Muscle of leg (tissue), 11 donors: ENCODE results near the gene ABHD2. TPM values are rescaled to one million over a fixed set of nuclear protein-coding genes. Genes with fewer than 3 reads are reported as not detected.

Experiments used
- DNase-seq: peaks from one replicate; pipeline ENCODE4 v3.0.0; 2013
- H3K27ac ChIP-seq: one replicate; pipeline ENCODE4 v1.5.1; 2013; ENCODE audit warnings: mild to moderate bottlenecking, low read length, control low read depth
- H3K27me3 ChIP-seq: one replicate; pipeline ENCODE4 v1.6.1; 2013; ENCODE audit warnings: low read length; ENCODE audit not compliant: control insufficient read depth, insufficient read depth
- H3K36me3 ChIP-seq: one replicate; pipeline ENCODE4 v1.6.1; 2013; ENCODE audit warnings: low read length; ENCODE audit not compliant: control insufficient read depth, insufficient read depth
- H3K4me1 ChIP-seq: one replicate; pipeline ENCODE4 v1.6.1; 2013; ENCODE audit warnings: low read length; ENCODE audit not compliant: control insufficient read depth, insufficient read depth
- H3K4me3 ChIP-seq: one replicate; pipeline ENCODE4 v1.5.1; 2013; ENCODE audit warnings: low read length, control low read depth
- H3K9me3 ChIP-seq: replicated peaks from 2 replicates; pipeline ENCODE4 v1.6.1; 2013; ENCODE audit warnings: low read depth, low read length; ENCODE audit not compliant: control insufficient read depth
- WGBS: methylation state at CpG from one replicate; pipeline ENCODE4 v1.1.5; 2013; ENCODE audit warnings: missing lambda C conversion rate; ENCODE audit not compliant: insufficient coverage; 5-methylcytosine and 5-hydroxymethylcytosine counted together
- polyA plus RNA-seq, 8 donors: library from polyadenylated mRNA; unstranded; fragments of 120-200 nt; gene quantifications; one replicate each; pipeline versions ENCODE4 v1.2.1 to v1.2.3, GENCODE V29; 2013; ENCODE audit warnings: inconsistent platforms in 1 of 8, low replicate concordance in 1 of 8; ENCODE audit not compliant: insufficient read length in 8 of 8, insufficient read depth in 1 of 8
- total RNA-seq: library from RNA; stranded (reverse); fragments of 120-200 nt; gene quantifications from one replicate; pipeline ENCODE4 v1.2.4, GENCODE V29; 2013

The ABHD2 gene
- total and polyA plus RNA-seq, 9 donors: 15.2 to 29.6 (median 20.4) TPM

DNA sequence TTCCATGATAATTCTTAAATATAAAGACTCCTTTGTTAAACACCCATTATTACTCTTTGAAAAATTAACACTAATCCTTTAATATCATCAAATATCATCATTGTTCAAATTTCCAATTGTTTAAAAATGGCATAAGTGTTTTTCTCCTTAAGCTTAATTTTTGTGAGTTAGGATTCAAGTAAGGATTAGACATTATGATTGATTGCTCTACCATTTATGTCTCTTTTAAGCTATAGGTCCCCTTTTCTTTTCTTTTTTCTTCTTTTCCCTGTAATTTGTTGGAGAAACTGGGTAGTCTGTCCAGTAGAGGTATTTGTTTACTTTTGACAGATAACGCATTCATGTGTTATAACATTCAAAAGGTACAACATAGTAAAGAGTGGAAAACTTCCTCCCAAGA, 9.1 kb downstream of the ABHD2 start:
- H3K36me3 ChIP-seq: peaks cover 2% of the 10 kb centered on the region
- no peaks in the 10 kb centered on the region for H3K9me3 ChIP-seq
- H3K4me1 ChIP-seq: peaks cover 22% of the 10 kb centered on the region
- H3K27ac ChIP-seq: no peak overlapping the region
- DNase-seq: no peak
- H3K27me3 ChIP-seq: no peaks in the 10 kb centered on the region
- no peak overlapping the region for H3K4me3 ChIP-seq
- no CpG with 5 or more reads among the region's 1 CpG for WGBS

DNA sequence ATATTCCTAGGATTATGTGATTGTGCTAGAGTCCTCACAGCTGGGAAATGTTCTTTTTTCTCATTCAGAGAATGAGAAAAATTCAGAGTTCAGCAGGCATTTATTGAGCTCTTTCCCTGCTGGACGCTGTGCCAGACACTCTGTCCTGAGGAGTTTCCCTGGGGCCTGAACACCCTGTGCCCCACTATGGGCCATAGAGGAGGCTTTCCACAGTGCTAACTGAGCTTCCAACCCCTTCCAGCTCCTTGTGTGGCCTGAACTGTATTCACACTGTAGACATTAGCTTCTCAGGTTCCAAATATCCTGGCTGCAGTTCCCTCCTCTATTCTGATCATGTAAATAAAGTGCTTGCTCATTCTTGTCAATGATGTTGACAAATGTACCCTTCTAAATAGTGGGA, 10.0 kb downstream of the ABHD2 start:
- peaks cover 17% of the 10 kb centered on the region for H3K4me1 ChIP-seq
- WGBS: 29% methylated on average over 1 of the region's 1 CpG
- H3K36me3 ChIP-seq: peaks cover 6% of the 10 kb centered on the region
- DNase-seq: no peak
- H3K9me3 ChIP-seq: no peaks in the 10 kb centered on the region
- H3K4me3 ChIP-seq: no peak overlapping the region
- H3K27ac ChIP-seq: peak overlapping the region; percentile 59
- H3K27me3 ChIP-seq: no peaks in the 10 kb centered on the region

DNA sequence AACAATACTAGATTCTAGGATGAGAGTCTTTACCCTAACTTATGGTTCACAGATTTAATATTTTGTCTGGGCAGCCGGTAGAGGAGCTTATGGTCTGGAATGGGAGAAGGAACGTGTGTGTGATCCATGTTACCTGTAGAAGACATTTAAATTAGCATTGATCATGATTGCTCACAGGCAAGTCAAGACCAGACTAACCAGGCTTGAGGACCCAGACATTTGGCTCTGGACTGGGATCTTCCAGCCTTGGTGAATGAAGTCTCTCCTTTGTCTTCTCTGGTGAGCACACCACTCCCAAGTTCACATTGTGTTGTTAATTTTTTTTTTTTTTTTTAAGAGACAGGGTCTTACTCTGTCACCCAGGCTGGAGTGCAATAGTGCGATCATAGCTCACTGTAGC, 11.7 kb downstream of the ABHD2 start:
- no peaks in the 10 kb centered on the region for H3K27me3 ChIP-seq
- H3K36me3 ChIP-seq: peaks cover 13% of the 10 kb centered on the region
- H3K9me3 ChIP-seq: no peaks in the 10 kb centered on the region
- no peak overlapping the region for H3K4me3 ChIP-seq
- no peak for DNase-seq
- H3K4me1 ChIP-seq: peaks cover 27% of the 10 kb centered on the region
- H3K27ac ChIP-seq: no peak overlapping the region
- 100% methylated on average over 2 of the region's 3 CpGs for WGBS

DNA sequence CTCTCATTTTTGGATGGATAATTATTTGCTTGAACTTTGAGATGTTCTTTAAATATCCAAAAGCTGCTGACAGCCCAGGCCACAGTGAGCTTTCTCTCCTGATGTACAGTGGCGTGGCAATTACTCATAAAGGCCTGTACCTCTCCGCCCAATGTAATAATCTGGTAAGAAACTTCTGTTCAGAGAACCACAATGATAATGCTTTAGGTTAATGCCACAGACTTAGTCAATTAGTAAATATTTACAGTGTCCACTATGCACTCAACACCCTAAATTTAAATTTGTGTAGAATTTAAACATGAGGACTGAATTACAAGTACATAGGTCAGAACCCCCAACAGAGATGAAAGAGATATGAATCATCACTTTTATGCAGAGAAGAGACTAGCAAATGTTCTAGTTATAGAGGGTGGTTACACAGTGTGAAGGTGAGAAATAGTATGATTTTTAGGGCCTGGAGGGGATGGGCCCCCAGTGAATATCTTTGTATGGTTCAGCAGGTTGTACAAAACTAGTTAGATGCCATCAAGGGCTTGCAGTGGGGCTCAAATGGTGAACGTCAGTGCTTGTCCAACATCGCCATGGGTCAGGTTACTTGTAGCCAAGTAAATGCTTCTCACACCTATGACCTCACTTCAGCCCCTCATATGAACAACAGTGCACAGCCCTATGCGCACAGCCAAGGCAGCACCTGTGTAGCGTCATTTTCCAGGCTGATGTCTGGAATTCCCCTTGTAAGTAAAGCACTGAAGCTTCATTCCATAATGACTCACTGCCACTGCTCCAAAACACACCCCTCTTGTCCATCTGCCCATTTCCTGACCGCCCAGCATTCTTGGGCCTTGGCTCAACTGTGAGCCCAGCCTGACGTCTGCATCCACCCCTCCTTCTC, 13.3 kb downstream of the ABHD2 start:
- peaks cover 15% of the 10 kb centered on the region for H3K36me3 ChIP-seq
- peak; percentile 92 for DNase-seq
- H3K27me3 ChIP-seq: no peaks in the 10 kb centered on the region
- peaks cover 27% of the 10 kb centered on the region for H3K4me1 ChIP-seq
- WGBS: 42% methylated on average over 6 of the region's 8 CpGs
- H3K4me3 ChIP-seq: no peak overlapping the region
- H3K27ac ChIP-seq: peak overlapping the region; percentile 71
- no peaks in the 10 kb centered on the region for H3K9me3 ChIP-seq

DNA sequence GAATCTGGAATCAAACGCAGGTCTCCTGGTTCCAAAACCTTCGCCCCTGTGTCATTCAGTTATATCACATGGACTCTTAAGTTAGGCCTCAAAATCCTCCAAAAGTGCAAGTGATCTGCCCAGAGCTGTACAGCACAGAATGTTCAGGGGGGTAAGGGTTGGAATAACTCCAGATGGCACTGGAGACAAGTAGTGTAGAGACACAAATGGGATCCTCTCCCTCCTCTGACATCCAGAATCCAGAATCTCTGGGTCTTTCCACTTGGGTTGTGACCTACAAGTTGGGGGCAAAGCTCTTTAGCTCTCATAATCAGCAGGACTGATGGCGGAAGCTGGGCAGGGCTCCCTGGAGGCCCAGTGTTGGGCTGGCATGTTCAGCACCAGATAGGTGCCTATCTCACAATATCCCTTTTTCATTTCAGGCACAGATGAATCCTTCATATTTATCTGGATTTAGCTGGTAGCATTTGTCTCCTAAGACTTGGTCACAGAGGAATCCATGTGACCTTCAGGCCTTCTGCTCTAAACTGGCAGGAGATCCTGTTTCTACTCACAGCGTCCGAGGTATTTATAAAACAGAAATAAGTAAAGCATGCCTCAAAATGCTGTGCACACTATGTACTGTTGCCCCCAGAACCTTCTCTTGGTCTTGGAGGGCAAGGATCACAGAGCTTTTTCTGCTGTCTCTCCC, 15.4 kb downstream of the ABHD2 start:
- H3K4me3 ChIP-seq: no peak overlapping the region
- no peak overlapping the region for H3K27ac ChIP-seq
- H3K4me1 ChIP-seq: peaks cover 24% of the 10 kb centered on the region
- no peaks in the 10 kb centered on the region for H3K27me3 ChIP-seq
- peaks cover 20% of the 10 kb centered on the region for H3K36me3 ChIP-seq
- no peaks in the 10 kb centered on the region for H3K9me3 ChIP-seq
- DNase-seq: no peak
- WGBS: no CpG with 5 or more reads among the region's 5 CpGs

DNA sequence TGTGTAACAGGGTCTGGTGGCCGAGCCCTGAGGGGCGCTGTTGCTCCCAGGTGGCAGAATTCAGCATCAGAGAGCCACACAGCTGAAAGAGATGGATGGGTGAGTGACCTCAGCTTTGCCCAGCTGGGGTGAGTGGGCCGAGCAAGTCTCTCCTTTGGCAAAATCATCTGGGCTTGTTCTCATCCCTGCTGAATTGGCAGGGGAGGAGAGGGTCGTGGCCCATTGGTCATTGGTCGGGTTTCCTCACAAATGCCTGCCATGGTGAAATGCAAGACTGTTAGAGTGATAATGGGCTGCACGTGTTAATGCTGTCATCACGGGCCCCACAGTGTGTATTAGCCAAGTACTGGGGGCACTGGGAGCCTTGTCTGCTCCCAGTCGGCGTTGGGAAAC, 15.9 kb downstream of the ABHD2 start:
- 76% methylated on average over 7 of the region's 9 CpGs for whole genome bisulfite sequencing
- H3K4me1 ChIP-seq: peaks cover 24% of the 10 kb centered on the region
- peaks cover 17% of the 10 kb centered on the region for H3K36me3 ChIP-seq
- H3K27ac ChIP-seq: no peak overlapping the region
- DNase-seq: no peak
- no peaks in the 10 kb centered on the region for H3K9me3 ChIP-seq
- no peak overlapping the region for H3K4me3 ChIP-seq
- no peaks in the 10 kb centered on the region for H3K27me3 ChIP-seq

DNA sequence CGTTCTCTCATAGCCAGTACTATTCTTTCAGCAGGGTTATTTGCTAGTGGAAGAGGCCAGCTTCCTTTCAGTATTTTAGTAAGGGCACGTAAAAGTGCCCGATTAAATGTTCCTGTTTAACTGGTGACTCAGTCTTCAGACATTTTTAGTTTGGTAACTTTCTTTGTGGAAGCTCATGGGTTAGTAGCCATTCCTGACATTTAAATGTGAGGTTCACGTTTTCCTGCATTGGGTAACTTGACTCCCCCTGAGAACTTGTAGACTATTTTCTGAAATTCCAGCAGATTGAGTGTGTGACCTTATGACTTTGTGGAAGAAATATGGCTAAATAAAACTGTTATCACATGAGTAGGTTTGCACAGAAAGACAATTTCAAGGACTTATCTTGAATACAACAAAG, 16.9 kb downstream of the ABHD2 start:
- WGBS: 56% methylated on average over 2 of the region's 4 CpGs
- peaks cover 17% of the 10 kb centered on the region for H3K36me3 ChIP-seq
- no peak for DNase-seq
- H3K9me3 ChIP-seq: no peaks in the 10 kb centered on the region
- no peak overlapping the region for H3K27ac ChIP-seq
- H3K4me3 ChIP-seq: no peak overlapping the region
- peaks cover 24% of the 10 kb centered on the region for H3K4me1 ChIP-seq
- no peaks in the 10 kb centered on the region for H3K27me3 ChIP-seq

DNA sequence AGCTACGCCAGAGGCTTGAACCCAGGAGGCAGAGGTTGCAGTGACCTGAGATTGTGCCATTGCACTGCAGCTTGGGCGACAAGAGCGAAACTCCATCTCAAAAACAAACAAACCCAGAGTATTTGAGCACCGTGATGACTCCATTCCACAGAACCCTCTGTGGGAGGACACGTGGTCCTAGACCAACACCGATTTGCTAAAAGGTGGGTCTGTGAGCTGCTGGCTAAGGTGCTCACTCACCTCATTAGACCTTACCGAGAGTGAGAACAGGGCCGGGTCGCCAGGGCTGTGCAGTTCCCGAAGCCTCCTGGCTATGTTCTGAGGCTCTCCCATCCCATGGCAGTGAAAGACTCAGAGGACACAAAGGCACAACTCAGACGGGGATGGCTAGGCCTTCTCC, 17.9 kb downstream of the ABHD2 start:
- Histone ChIP-seq H3K4me3 (no peak overlapping the region), H3K27me3 (no peaks in the 10 kb centered on the region), H3K9me3 (no peaks in the 10 kb centered on the region), H3K36me3 (peaks cover 17% of the 10 kb centered on the region), H3K27ac (no peak overlapping the region), H3K4me1 (peaks cover 24% of the 10 kb centered on the region)
- DNase-seq: no peak
- 87% methylated on average over 6 of the region's 11 CpGs for WGBS

DNA sequence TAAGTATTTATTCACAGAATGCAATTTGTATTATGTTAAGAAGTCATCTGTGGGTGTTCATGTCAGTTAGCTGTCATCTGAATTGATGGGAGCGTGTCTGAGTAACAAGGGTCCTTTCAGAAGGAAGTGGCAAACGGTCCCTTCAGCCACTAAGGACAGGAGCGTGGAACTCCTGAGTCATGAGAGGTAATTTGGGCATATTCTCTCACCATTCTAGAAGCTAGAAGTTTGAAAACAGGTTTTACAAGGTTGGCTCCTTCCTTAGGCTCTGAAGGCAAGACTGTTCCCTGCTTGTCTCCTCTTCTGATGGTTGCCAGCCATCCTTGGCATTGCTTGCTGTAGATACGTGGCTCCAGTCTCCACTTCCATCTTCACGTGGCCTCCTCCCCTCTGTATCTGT, 19.7 kb downstream of the ABHD2 start:
- Histone ChIP-seq H3K4me1 (peaks cover 21% of the 10 kb centered on the region), H3K9me3 (no peaks in the 10 kb centered on the region), H3K4me3 (no peak overlapping the region), H3K27ac (no peak overlapping the region), H3K27me3 (no peaks in the 10 kb centered on the region), H3K36me3 (peaks cover 14% of the 10 kb centered on the region)
- DNase-seq: no peak
- 94% methylated on average over 2 of the region's 5 CpGs for WGBS

DNA sequence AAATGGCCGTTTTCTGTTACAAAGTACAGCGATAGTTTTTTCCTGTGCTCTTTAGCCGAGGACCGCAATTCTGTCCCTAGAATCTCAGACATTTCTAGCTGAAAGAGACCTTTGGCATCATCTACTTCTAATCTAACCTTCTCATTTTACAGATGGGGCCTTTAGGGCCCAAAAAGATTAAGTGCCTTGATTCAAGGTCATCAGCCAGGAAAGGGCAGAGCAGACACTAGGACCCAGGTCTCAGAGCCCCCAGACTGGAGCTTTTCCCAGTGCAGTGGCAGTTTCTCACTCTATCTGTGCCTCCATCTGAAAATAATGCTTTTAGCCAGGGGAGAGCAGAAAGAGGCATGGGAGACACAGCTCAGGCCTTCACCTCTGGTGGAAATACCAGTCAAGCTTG, 20.6 kb downstream of the ABHD2 start:
- Histone ChIP-seq H3K4me3 (no peak overlapping the region), H3K9me3 (no peaks in the 10 kb centered on the region), H3K36me3 (peaks cover 14% of the 10 kb centered on the region), H3K4me1 (peaks cover 17% of the 10 kb centered on the region), H3K27ac (no peak overlapping the region), H3K27me3 (no peaks in the 10 kb centered on the region)
- no peak for DNase-seq
- 94% methylated on average over 4 of the region's 4 CpGs for WGBS
